Right ventricle myocardium inferior (tissue), 1 donor: ENCODE measurements around the gene ZNF624. TPM values are rescaled to one million over a fixed set of nuclear protein-coding genes. Genes with fewer than 3 reads are reported as not detected.

Experiments
- ATAC-seq: fragments of 200-7000 bp; cut with Tn5 transposase; one replicate; pipeline ENCODE4 v1.9.1; 2020; ENCODE audit warnings: mild to moderate bottlenecking, moderate library complexity
- DNase-seq: peaks from one replicate; pipeline ENCODE4 v3.0.0; 2021; ENCODE audit errors: missing footprints
- intact Hi-C: fragments of 100-400 bp; cut with DNase I; formaldehyde crosslinking; loops from one replicate; pipeline ENCODE4 v1.11.0; 2022
- total RNA-seq: library from RNA; stranded (reverse); fragmentation: NEBNext Ultra II Directional; extraction: Animal tissue kit (Norgen Biotek cat#: 25700); gene quantifications from one replicate; pipeline ENCODE4 v1.2.1, GENCODE V29; 2021
- donor health status: DM: no; HTN: yes; CAD: no; lungs with severe emphysema.

ZNF624 gene
- total RNA-seq, 1 donor from 2014 or later, result 2.0 TPM

DNA sequence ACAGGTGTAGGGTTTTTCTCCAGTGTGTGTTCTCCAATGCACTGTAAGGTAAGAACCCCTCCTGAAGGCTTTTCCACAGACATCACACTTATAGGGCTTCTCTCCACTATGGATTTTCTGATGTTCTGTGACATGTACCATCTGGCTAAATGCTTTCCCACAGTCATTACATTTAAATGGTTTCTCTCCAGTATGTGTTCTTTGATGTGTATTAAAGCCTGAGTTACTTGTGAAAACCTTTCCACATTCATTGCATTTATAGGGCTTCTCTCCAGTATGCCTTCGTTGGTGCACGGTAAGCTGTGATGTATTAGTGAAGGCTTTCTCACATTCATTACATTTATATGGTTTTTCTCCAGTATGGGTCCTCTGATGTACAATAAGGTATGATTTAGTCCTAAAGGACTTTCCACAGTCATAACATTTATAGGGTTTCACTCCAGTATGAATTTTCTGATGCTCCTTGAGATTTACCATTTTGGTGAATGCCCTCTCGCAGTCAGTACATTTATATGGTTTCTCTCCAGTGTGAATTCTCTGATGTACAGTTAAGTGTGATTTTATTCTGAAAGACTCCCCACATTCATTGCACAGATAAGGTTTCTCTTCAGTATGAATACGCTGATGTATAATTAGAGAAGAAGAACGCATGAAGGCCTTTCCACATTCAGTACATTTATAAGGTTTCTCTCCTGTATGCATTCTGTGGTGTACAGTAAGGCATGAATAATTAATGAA lies 30.9 kb downstream of the ZNF624 start:
- ATAC-seq, result no peak
- no peak for DNase-seq

DNA sequence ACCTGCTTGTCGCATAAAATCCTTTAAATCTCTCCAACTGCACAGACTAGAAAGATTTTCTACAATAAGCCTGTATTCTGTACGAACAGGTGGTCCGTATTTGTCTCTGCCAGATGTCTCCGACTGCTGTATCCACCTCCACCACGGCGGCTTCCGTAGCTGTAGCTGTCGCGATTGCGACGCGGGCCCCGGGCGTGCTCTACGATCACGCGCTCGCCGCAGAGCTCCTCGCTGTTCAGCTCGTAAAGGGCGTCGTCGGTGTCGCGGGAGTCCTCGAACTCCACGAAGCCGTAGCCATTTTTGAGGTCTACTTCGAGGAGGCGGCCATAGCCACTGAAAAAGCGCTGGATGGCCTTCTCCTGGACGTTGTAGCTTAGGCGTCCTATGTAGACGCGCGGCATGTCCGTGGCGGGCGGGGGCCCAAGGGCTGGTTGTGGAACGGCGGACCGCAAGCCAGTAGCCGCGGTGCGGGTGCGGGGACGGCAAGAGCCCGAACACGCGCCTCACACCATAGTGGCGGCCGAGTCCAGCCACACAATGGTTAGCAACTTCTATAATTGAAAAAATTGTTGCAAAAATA lies 36.1 kb downstream of the ZNF624 start:
- intact Hi-C loops, result no loop called here
- no peak for ATAC-seq
- no peak for DNase-seq

More for the DNA sequence above, 30.9 kb downstream of the ZNF624 start:
- intact Hi-C loops, result no loop called here

DNA sequence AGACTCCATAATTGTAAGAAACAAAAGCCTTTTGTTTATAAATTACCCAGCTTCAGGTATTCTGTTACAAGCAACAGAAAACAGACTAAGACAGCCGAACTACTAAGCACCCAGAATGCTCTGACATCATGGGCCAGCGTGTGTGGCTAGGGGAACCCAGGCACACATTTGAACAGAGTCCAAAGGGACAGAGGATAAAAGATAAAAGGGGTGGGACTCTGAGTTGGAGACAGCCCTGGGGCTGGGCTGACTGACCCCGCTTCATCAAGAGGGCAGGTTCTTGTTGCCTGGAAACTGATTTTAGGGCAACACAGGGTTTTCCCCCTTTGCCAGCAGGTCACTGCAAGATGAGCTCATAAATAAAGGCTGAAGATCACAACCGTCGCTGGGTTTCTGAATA lies 54.1 kb downstream of the ZNF624 start:
- intact Hi-C loops, result no loop called here
- ATAC-seq (no peak), DNase-seq (no peak)

DNA sequence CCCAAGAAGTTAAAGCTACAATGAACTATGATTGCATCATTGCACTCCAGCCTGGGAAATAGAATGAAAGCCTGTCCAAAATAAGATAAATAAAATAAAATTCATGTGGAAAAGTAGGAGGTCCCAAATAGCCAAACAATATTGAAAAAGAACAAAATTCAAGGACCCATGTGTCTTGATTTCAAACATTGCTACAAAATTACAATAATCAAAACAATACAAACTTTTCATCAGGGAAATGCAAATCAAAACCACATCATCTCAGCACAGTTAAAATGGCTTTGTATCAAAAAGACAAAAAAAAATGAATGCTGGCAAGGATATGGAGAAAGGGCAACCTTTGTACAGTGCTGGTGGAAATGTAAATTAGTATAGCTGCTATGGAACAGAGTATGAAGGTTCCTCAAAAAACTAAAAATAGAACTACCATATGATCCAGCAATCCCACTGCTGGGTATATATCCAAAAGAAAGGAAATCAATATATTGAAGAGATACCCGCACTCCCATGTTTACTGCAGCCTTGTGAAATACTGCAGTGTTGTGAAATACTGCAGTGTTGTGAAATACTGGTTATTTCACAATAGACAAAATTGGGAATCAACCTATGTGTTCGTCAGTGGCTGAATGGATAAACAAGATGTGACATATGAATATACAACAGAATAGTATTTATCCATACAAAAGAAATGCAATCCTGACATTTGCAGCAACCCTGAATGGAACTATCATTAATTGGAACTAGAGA lies 60.1 kb downstream of the ZNF624 start:
- intact Hi-C loops, result no loop called here
- no peak for ATAC-seq
- no peak for DNase-seq

DNA sequence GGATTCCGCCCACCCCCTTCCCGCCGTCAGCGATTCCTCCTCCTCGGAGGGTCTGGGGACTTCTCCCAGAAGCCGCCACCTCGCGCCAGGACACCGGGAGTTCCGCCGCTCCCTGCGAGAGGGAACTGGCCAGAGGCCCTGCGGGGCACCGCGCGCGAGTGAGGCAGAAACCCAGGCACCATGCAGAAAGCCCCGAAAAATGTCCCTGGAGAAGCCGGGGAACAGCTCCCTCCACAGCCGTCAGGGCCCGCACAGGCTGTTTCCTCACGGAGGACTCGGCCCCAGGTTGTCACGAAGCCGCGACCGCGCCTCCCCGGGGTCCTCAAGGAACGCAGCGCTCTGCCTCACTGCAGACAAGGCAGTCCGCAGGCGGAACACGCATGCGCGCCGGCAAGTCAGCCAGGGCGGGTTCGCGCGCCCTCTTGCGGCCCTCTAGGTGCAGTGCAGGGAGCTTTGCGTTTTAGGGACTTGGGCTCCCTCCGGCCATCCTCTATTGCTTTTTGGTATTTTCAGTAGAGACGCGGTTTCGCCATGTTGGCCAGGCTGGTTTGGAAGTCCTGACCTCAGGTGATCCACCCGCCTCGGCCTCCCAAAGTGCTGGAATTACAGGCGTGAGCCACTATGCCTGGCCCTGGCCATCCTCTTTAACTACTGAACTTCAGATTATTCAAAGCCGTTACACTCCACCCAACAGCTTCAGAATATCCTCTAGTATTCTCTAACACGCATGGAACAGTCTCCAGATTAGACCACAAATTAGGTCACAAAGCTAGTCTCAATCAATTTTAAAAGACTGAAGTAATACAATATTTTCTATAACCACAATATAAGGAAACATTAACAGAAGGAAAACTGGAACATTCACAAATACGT lies 64.3 kb downstream of the ZNF624 start:
- ATAC-seq (peak; percentile 89), DNase-seq (peak; percentile 97)
- intact Hi-C loops, result loop anchor here (2.0 to 5.0 kb wide), 2 partner anchors 53 to 147 kb away; no protein-coding TSS in a partner anchor

DNA sequence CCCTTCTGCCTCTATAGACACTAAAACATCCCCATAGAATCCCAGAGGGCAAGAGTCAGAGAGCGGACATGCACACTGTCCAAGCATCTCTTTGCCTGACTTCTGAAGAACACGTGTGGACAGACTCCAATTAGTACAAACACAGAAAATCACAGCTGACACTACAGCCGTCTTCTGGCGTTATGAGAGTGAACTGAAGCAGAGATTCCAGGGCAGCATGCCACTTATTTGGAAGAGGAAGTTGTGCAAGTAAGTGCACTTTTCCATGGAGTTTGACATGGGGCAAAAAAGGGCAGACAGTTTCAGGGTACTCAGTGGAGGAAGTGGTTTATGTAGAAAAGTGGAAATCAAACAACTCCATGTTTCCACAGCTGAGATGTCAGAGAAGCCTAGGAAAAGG lies 67.9 kb downstream of the ZNF624 start:
- intact Hi-C loops, result loop anchor here (5.0 kb wide), 1 partner anchor 143 kb away; no protein-coding TSS in a partner anchor

DNA sequence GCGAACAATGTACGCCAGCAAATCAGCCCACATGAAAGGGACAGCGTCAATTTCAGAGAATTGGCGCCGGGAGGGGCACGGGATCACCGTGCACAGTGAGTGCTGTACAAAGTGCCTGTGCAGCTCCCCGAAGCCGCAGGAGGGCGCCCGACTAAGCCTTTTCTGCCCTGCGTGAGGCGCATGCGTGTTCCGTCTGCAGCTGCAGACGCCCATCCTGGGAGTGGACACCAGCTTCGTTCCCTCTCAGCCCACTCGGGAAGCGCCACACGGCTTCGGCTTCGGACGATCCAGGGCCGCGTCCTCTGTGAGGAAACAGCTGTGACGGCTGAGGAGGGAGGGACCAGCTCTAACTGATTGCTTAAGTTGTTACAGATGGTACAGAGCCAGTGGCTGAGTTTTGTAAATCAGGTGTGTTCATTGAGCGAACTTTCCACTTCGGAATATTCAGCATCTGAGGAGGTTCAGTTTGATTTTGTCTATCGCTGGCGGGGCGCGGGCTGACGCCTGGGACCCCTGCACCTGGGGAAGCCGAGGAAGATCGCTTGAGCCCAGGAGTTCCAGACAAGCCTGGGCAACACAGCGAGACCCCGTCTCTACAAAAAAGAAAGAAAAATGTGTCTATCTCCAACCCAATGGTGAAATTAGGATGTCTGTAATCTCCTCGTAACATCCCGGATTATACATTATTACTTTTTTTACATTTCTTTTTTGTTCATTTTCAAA lies 69.2 kb downstream of the ZNF624 start:
- DNase-seq (peak; percentile 96), ATAC-seq (peak; percentile 98)
- intact Hi-C loops, result no loop called here

More for the DNA sequence above, 67.9 kb downstream of the ZNF624 start:
- DNase-seq (no peak), ATAC-seq (no peak)

DNA sequence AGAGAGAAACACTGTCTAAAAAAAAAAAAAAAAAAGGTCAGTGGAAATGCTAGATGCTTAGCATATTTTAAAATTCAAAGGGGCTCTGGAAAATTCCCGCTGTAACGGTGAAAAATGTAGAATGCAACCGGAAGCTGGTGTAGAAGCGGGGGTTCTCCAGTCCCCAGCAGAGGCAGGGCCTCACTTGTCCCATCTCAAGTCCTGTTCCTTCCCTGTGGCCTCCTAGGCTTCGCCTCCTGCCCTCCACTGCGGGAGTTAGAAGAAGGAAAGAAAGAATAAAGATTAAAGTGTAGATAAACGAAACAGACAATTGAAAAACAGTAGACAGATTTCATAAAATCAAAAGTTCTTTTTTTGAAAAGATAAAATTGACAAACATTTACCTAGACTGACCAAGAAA lies 69.9 kb downstream of the ZNF624 start:
- intact Hi-C loops, result no loop called here
- no peak for DNase-seq
- no peak for ATAC-seq

DNA sequence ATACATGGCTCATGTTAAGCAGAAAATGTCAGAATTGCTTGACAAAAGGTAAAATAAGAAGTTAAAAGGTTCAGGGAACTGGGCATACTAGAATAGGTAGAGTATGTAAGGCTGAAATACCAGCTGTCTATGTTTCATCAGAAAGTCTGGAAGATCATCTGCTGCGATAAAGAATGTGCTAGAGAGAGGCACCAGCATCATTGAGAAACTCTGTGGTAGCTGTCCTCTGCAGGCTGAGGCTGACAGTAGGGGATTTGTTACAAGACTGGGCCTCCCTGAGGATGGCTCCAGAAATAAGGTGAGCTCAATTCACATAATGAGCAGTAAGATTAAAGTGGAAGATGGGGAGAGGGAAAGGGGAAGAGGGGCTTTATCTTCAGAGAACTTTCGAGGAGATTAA lies 80.2 kb downstream of the ZNF624 start:
- intact Hi-C loops, result no loop called here
- no peak for DNase-seq
- ATAC-seq, result no peak

Other genes starting within 250 kb of the ZNF624 start
- 11.2 TPM for gene TRPV2, start 238.3 kb downstream of the ZNF624 start, total RNA-seq
- 1.1 TPM for gene LRRC75A, start 161.7 kb downstream of the ZNF624 start, total RNA-seq
- gene ZNF287, start 84.6 kb downstream of the ZNF624 start, total RNA-seq, result 8.0 TPM
- gene CCDC144A, start 36.4 kb upstream of the ZNF624 start, total RNA-seq, result 1.5 TPM